Lower lobe of right lung (tissue), 2 donors: Measurements from ENCODE around the gene GPC6. TPM values are rescaled to one million over a fixed set of nuclear protein-coding genes. Genes with fewer than 3 reads are reported as not detected.

Experiments used
- ATAC-seq, 2 donors: fragments of 200-7000 bp; cut with Tn5 transposase; one replicate each; pipeline ENCODE4 v1.9.1; 2020 to 2022; ENCODE audit warnings: mild to moderate bottlenecking in 2 of 2, moderate library complexity in 2 of 2
- DNase-seq: peaks from one replicate; pipeline ENCODE4 v3.0.0-alpha.2; 2020
- H3K27ac ChIP-seq: fragments of 200-600 bp; one replicate; pipeline ENCODE4 v1.8.0; 2022
- H3K27me3 ChIP-seq: fragments of 200-600 bp; one replicate; pipeline ENCODE4 v1.8.0; 2022; ENCODE audit warnings: low read depth
- H3K36me3 ChIP-seq: fragments of 200-600 bp; one replicate; pipeline ENCODE4 v1.8.0; 2022; ENCODE audit warnings: mild to moderate bottlenecking
- H3K4me1 ChIP-seq: fragments of 200-600 bp; one replicate; pipeline ENCODE4 v1.8.0; 2022
- H3K4me3 ChIP-seq: fragments of 200-600 bp; one replicate; pipeline ENCODE4 v1.8.0; 2022; ENCODE audit warnings: mild to moderate bottlenecking
- H3K9me3 ChIP-seq: fragments of 200-600 bp; one replicate; pipeline ENCODE4 v1.8.0; 2022
- CTCF ChIP-seq: fragments of 200-600 bp; IDR thresholded peaks from one replicate; pipeline ENCODE4 v1.8.0; 2022; ENCODE audit warnings: antibody characterized with exemption, mild to moderate bottlenecking
- intact Hi-C: fragments of 100-400 bp; cut with DNase I; formaldehyde crosslinking; loops from one replicate; pipeline ENCODE4 v1.11.0; 2022
- total RNA-seq: library from RNA; stranded (reverse); fragmentation: NEBNext Ultra II Directional; extraction: Animal tissue kit (Norgen Biotek cat#: 25700); gene quantifications from one replicate; pipeline ENCODE4 v1.2.1, GENCODE V29; 2021
- donor health status: DM: no; HTN: yes; CAD: no; lungs with severe emphysema.

GPC6 gene
- total RNA-seq, 1 donor from 2014 or later = 5.5 TPM

- H3K4me1 ChIP-seq = no peaks in the 10 kb centered on the region
- peak in 1 of 2 donors; percentile 83 for ATAC-seq
- H3K36me3 ChIP-seq = no peaks in the 10 kb centered on the region
- no peak for TF ChIP-seq CTCF
- no peak for DNase-seq
- no peaks in the 10 kb centered on the region for H3K27me3 ChIP-seq
- H3K27ac ChIP-seq = no peak overlapping the region
- H3K4me3 ChIP-seq = no peak overlapping the region
- intact Hi-C loops = no loop called here
- no peaks in the 10 kb centered on the region for H3K9me3 ChIP-seq
Measured at GRCh38 chr13:93270769-93271742, 44.4 kb downstream of the GPC6 start.

- DNase-seq = no peak
- Histone ChIP-seq H3K27me3 (no peaks in the 10 kb centered on the region), H3K4me1 (no peaks in the 10 kb centered on the region)
Measured at GRCh38 chr13:93279982-93280381, 53.4 kb downstream of the GPC6 start.

GRCh38 chr13:93280688-93281087, 54.1 kb downstream of the GPC6 start:
- Histone ChIP-seq H3K4me1 (no peaks in the 10 kb centered on the region), H3K27ac (no peak overlapping the region), H3K9me3 (no peaks in the 10 kb centered on the region), H3K36me3 (no peaks in the 10 kb centered on the region), H3K4me3 (no peak overlapping the region), H3K27me3 (no peaks in the 10 kb centered on the region)
- TF ChIP-seq CTCF = no peak
- DNase-seq (no peak), ATAC-seq (no peak)
- intact Hi-C loops = no loop called here

More at GRCh38 chr13:93279982-93280381, 53.4 kb downstream of the GPC6 start:
- no peaks in the 10 kb centered on the region for H3K36me3 ChIP-seq
- no peak for TF ChIP-seq CTCF
- H3K27ac ChIP-seq = no peak overlapping the region
- no peak for ATAC-seq
- intact Hi-C loops = no loop called here
- no peak overlapping the region for H3K4me3 ChIP-seq
- H3K9me3 ChIP-seq = no peaks in the 10 kb centered on the region

- Histone ChIP-seq H3K27ac (no peak overlapping the region), H3K27me3 (no peaks in the 10 kb centered on the region), H3K4me1 (no peaks in the 10 kb centered on the region), H3K9me3 (no peaks in the 10 kb centered on the region), H3K36me3 (no peaks in the 10 kb centered on the region), H3K4me3 (no peak overlapping the region)
- DNase-seq = no peak
- no peak for TF ChIP-seq CTCF
- no peak for ATAC-seq
- intact Hi-C loops = no loop called here
Measured at GRCh38 chr13:93283255-93283654, 56.6 kb downstream of the GPC6 start.

- Histone ChIP-seq H3K27ac (no peak overlapping the region), H3K9me3 (no peaks in the 10 kb centered on the region), H3K36me3 (no peaks in the 10 kb centered on the region), H3K4me3 (no peak overlapping the region), H3K27me3 (no peaks in the 10 kb centered on the region), H3K4me1 (no peaks in the 10 kb centered on the region)
- intact Hi-C loops = no loop called here
- ATAC-seq = no peak
- no peak for TF ChIP-seq CTCF
- no peak for DNase-seq
Measured at GRCh38 chr13:93284064-93284463, 57.5 kb downstream of the GPC6 start.
